Measurements from ENCODE around the gene THAP2. TPM values are rescaled to one million over a fixed set of nuclear protein-coding genes. Genes with fewer than 3 reads are reported as not detected.

The THAP2 gene
- total RNA-seq, 1 donor from 2014 or later = 5.2 TPM

DNA sequence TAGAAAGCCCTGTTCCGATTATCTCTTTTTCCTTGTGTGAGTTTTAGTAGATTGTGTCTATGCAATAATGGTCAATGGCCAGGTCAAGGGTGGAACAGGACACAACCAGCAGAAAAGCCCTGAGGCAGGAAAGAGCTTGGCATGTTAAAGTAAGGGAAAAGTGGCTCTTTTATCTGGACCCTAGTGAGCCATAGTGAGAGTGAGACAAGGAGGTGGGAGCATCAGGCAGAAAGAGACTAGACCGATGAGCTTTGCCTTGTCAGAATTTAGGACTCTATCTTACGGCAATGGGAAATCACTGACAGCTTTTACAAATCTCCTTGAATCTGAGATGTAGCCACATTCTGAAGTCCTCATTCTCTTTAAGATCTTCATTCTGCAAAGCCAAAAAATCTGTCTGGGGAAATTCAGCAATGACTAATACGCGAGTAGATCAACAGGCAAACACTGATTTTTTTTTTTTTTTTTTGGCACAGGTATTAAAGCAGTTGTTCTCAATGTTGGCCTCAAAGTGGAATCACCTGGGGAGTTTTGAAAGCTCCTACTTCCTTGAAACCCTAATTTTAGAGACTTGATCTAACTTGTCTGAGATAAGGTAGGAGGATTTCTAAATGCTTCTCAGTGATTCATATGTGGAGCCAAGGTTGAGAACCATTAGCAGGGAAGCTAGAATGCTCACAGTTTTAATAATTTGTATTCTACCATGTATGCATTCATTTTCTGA is 55.7 kb downstream of the THAP2 start:
- H3K36me3 ChIP-seq (ENCODE audit: control insufficient read depth in 3 of 3, insufficient read depth in 3 of 3, low read length in 3 of 3) = no peaks in the 10 kb centered on the region
- H3K9me3 ChIP-seq (ENCODE audit: control insufficient read depth in 3 of 3, low read length in 3 of 3) = no peaks in the 10 kb centered on the region
- no peaks in the 10 kb centered on the region for H3K27me3 ChIP-seq (ENCODE audit: control insufficient read depth in 3 of 3, insufficient read depth in 3 of 3, low read length in 3 of 3)
- H3K4me1 ChIP-seq (ENCODE audit: control insufficient read depth in 3 of 3, insufficient read depth in 3 of 3, low read length in 3 of 3) = no peaks in the 10 kb centered on the region
- no peak overlapping the region for H3K9ac ChIP-seq (ENCODE audit: low read depth in 1 of 3, low read length in 3 of 3)
- no peak overlapping the region for H3K4me3 ChIP-seq (ENCODE audit: low read length in 3 of 3)
- no peak overlapping the region for H3K27ac ChIP-seq (ENCODE audit: low read depth, low read length)

DNA sequence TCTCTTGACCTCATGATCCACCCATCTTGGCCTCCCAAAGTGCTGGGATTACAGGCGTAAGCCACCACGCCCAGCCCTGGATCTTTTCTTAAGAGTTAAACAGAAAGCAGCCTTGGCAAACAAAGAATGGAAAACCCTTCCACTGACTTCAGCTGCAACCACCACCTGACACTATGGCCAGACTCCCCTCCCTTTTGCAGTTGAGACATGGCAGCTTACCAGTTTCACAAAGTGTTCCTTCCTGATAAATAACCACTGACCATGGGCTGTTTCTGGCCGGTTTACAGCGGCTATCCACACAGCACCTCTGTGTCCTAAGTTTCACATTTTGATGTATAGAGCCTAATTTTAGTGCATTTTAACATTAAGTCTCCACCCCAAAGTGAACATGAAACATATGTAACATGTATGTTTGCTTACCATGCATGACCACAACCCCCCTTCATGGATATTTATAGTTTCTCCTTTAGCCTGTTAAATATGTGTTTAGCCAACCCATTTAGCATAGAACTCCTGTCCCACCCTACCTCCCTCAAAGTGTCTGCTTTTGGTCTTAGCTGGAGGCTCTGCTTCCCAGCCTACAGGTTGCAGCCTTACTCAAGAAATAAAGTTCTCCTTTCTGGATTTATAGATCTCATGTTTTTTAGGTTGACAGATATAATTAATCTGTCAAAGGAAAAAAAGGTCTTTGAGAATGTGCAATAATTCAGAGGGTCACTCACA is 57.8 kb downstream of the THAP2 start:
- H3K9ac ChIP-seq (ENCODE audit: low read depth in 1 of 3, low read length in 3 of 3) = no peak overlapping the region
- no peaks in the 10 kb centered on the region for H3K27me3 ChIP-seq (ENCODE audit: control insufficient read depth in 3 of 3, insufficient read depth in 3 of 3, low read length in 3 of 3)
- H3K36me3 ChIP-seq (ENCODE audit: control insufficient read depth in 3 of 3, insufficient read depth in 3 of 3, low read length in 3 of 3) = no peaks in the 10 kb centered on the region
- H3K9me3 ChIP-seq (ENCODE audit: control insufficient read depth in 3 of 3, low read length in 3 of 3) = no peaks in the 10 kb centered on the region
- H3K27ac ChIP-seq (ENCODE audit: low read depth, low read length) = no peak overlapping the region
- no peaks in the 10 kb centered on the region for H3K4me1 ChIP-seq (ENCODE audit: control insufficient read depth in 3 of 3, insufficient read depth in 3 of 3, low read length in 3 of 3)
- no peak overlapping the region for H3K4me3 ChIP-seq (ENCODE audit: low read length in 3 of 3)

DNA sequence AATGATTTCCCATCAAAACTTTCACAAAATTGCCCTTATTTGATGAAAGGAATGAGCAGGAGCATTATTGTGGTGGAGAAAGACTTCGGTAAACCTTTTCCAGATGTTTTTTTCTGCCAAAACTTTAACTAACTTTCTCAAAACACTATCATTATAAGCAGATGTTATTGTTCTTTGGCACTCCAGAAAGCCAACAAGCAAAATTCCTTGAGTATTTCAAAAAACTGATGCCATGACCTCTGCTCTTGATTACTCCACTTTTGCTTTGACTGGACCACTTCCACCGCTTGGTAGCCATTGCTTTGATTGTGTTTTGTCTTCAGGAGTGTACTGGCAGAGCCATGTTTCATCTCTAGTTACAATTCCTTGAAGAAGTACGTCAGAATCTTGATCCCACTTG is 60.9 kb downstream of the THAP2 start:
- no peaks in the 10 kb centered on the region for H3K36me3 ChIP-seq (ENCODE audit: control insufficient read depth in 3 of 3, insufficient read depth in 3 of 3, low read length in 3 of 3)
- no peak overlapping the region for H3K9ac ChIP-seq (ENCODE audit: low read depth in 1 of 3, low read length in 3 of 3)
- no peaks in the 10 kb centered on the region for H3K27me3 ChIP-seq (ENCODE audit: control insufficient read depth in 3 of 3, insufficient read depth in 3 of 3, low read length in 3 of 3)
- H3K4me1 ChIP-seq (ENCODE audit: control insufficient read depth in 3 of 3, insufficient read depth in 3 of 3, low read length in 3 of 3) = no peaks in the 10 kb centered on the region
- H3K9me3 ChIP-seq (ENCODE audit: control insufficient read depth in 3 of 3, low read length in 3 of 3) = no peaks in the 10 kb centered on the region
- H3K4me3 ChIP-seq (ENCODE audit: low read length in 3 of 3) = no peak overlapping the region
- no peak overlapping the region for H3K27ac ChIP-seq (ENCODE audit: low read depth, low read length)

DNA sequence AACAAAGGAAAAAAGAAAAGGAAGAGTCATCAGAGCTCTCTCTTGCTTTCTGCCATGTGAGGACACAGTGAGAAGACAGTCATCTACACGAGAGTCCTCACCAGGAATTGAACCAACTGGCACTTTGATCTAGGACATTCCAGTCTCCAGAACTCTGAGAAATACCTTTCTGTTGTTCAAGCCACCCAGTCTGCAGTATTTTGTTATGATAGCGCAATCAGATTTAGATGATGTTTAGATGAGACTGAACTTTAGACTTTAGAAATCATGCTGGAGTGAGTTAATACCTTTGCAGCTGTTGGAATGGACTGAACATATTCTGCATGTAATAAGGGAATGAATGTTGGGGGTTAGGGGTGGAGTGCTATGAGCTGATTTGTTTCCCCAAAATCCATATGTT is 62.4 kb downstream of the THAP2 start:
- H3K4me1 ChIP-seq (ENCODE audit: control insufficient read depth in 3 of 3, insufficient read depth in 3 of 3, low read length in 3 of 3) = no peaks in the 10 kb centered on the region
- no peaks in the 10 kb centered on the region for H3K9me3 ChIP-seq (ENCODE audit: control insufficient read depth in 3 of 3, low read length in 3 of 3)
- no peak overlapping the region for H3K27ac ChIP-seq (ENCODE audit: low read depth, low read length)
- no peaks in the 10 kb centered on the region for H3K36me3 ChIP-seq (ENCODE audit: control insufficient read depth in 3 of 3, insufficient read depth in 3 of 3, low read length in 3 of 3)
- no peaks in the 10 kb centered on the region for H3K27me3 ChIP-seq (ENCODE audit: control insufficient read depth in 3 of 3, insufficient read depth in 3 of 3, low read length in 3 of 3)
- H3K9ac ChIP-seq (ENCODE audit: low read depth in 1 of 3, low read length in 3 of 3) = no peak overlapping the region
- no peak overlapping the region for H3K4me3 ChIP-seq (ENCODE audit: low read length in 3 of 3)

DNA sequence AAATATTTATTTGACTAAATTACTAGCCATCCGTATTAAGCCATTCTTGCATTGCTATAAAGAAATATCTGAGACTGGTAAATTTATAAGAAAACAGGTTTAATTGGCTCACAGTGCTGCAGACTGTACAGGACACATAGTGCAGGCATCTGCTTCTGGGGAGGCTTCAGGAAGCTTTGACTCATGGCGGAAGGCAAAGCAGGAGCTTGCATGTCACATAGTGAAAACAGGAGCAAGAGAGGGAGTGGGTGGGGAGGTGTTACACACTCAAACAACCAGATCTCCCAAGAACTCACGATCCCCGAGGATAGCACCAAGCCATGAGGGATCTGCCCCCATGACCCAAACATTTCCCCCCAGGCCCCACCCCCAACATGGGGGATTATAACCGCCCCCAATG is 63.9 kb downstream of the THAP2 start:
- Histone ChIP-seq H3K36me3 (ENCODE audit: control insufficient read depth in 3 of 3, insufficient read depth in 3 of 3, low read length in 3 of 3) (no peaks in the 10 kb centered on the region), H3K27ac (ENCODE audit: low read depth, low read length) (no peak overlapping the region), H3K27me3 (ENCODE audit: control insufficient read depth in 3 of 3, insufficient read depth in 3 of 3, low read length in 3 of 3) (no peaks in the 10 kb centered on the region), H3K4me1 (ENCODE audit: control insufficient read depth in 3 of 3, insufficient read depth in 3 of 3, low read length in 3 of 3) (no peaks in the 10 kb centered on the region), H3K9ac (ENCODE audit: low read depth in 1 of 3, low read length in 3 of 3) (no peak overlapping the region), H3K9me3 (ENCODE audit: control insufficient read depth in 3 of 3, low read length in 3 of 3) (no peaks in the 10 kb centered on the region), H3K4me3 (ENCODE audit: low read length in 3 of 3) (no peak overlapping the region)

Small RNAs within 50 kb of the gene (small RNA-seq; reads per million reads assigned to genes)
- gene RF00560 = not detected

Other genes with a start within 250 kb of the THAP2 start
- 4.7 TPM for gene LGR5, start 224.5 kb upstream of the THAP2 start, total RNA-seq
- 25.1 TPM for gene ZFC3H1, start 453 bp upstream of the THAP2 start, total RNA-seq
- gene TMEM19, start 21.8 kb downstream of the THAP2 start, total RNA-seq = 36.0 TPM
- 9.9 TPM for gene RAB21, start 90.6 kb downstream of the THAP2 start, total RNA-seq
- gene TBC1D15, start 175.5 kb downstream of the THAP2 start, total RNA-seq = 20.9 TPM